Measurements from ENCODE around the gene GON4L. TPM values are rescaled to one million over a fixed set of nuclear protein-coding genes. Genes with fewer than 3 reads are reported as not detected.
"Not testable (repeated sequence)": the region's sequence is repeated elsewhere in the genome, so short reads cannot be mapped to it uniquely, and the experiment has no call there.

Gene GON4L
- total RNA-seq, 4 donors from 2014 or later, result 12.2 to 32.8 (median 18.7) TPM

DNA sequence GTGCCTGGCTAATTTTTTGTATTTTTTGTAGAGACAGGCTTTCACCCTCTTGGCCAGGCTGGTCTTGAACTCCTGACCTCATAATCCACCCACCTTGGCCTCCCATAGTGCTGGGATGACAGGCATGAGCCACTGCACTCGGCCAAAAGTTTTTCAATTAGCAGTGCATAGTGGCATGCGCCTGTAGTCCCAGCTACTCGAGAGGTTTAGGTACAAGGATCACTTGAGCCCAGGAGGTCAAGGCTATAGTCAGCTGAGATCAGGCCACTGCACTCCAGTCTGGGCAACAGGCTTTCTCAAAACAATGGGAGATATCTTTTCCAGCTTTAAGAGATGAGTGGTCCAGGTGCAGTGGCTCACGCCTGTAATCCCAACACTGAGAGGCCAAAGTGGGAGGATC, 137.3 kb downstream of the GON4L start:
- no peak overlapping the region for H3K4me3 ChIP-seq
- no peak for DNase-seq
- H3K27me3 ChIP-seq, result no peaks in the 10 kb centered on the region
- H3K27ac ChIP-seq, result no peak overlapping the region
- TF ChIP-seq, protein P1, sequence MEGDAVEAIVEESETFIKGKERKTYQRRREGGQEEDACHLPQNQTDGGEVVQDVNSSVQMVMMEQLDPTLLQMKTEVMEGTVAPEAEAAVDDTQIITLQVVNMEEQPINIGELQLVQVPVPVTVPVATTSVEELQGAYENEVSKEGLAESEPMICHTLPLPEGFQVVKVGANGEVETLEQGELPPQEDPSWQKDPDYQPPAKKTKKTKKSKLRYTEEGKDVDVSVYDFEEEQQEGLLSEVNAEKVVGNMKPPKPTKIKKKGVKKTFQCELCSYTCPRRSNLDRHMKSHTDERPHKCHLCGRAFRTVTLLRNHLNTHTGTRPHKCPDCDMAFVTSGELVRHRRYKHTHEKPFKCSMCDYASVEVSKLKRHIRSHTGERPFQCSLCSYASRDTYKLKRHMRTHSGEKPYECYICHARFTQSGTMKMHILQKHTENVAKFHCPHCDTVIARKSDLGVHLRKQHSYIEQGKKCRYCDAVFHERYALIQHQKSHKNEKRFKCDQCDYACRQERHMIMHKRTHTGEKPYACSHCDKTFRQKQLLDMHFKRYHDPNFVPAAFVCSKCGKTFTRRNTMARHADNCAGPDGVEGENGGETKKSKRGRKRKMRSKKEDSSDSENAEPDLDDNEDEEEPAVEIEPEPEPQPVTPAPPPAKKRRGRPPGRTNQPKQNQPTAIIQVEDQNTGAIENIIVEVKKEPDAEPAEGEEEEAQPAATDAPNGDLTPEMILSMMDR (IDR thresholded peaks at IDR 0.05), result no peak
- no peak for TF ChIP-seq POLR2A (IDR thresholded peaks at IDR 0.05)
- H3K4me1 ChIP-seq, result no peaks in the 10 kb centered on the region
- whole genome bisulfite sequencing, 2 donors, result 95 to 100% methylated on average over 3 of the region's 4 CpGs
- no peaks in the 10 kb centered on the region for H3K9me3 ChIP-seq
- intact Hi-C loops (cut with DNase I), result no loop called here
- peaks cover 0 to 96% (median 0%) of the 10 kb centered on the region in 3 donors for H3K36me3 ChIP-seq

DNA sequence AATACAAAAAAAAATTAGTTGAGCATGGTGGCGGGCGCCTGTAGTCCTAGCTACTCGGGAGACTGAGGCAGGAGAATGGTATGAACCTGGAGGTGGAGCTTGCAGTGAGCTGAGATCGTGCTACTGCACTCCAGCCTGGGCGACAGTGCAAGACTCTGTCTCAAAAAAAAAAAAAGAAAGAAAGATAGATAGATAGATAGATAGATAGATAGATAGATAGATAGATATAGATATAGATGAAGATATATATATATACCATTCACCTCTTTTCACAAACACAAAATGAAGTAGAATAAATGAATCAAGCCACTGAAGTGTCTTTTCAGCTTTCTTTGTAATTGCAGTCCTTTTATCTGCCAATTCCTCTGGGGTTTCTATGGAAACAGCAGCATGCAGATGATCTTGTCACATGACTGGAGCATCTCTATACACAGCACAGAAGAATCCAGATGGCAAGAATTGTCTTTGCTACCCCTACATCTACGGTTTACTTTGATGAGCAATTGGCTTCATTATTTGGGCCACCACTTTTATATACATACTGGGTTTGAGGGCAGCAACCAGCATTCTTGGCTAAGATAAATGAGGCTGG, 138.4 kb downstream of the GON4L start:
- DNase-seq; H3K4me1 ChIP-seq; intact Hi-C loops (cut with DNase I); H3K27ac ChIP-seq; H3K27me3 ChIP-seq; H3K4me3 ChIP-seq; H3K9me3 ChIP-seq: not testable (repeated sequence)
- H3K36me3 ChIP-seq, result peaks cover 0 to 90% (median 0%) of the 10 kb centered on the region in 3 donors
- 86 to 90% methylated on average over 6 of the region's 6 CpGs for WGBS, 2 donors

DNA sequence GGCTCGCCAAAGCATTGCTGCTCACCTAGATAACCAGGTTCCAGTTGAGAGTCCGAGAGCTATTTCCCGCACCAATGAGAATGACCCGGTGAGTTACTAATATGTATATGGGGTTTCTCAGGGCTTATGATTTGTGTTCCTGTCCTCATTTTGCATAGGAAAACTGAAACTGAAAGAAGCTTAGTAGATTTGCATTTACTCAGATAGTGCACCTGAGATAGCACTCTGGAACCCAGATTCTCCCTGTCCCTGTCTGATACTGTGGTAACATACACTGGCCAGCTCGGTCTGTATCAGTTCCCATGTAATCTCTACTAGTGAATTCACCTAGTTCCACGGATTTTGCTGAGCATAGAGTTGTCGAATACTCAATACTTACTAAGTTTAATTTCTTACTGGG, 140.0 kb downstream of the GON4L start:
- Histone ChIP-seq H3K4me3 (no peak overlapping the region), H3K9me3 (no peaks in the 10 kb centered on the region), H3K27ac (no peak overlapping the region), H3K36me3 (peaks cover 0 to 84% (median 0%) of the 10 kb centered on the region in 3 donors), H3K27me3 (no peaks in the 10 kb centered on the region), H3K4me1 (peaks cover 0 to 3% (median 0%) of the 10 kb centered on the region in 3 donors)
- TF ChIP-seq, protein P1 (IDR thresholded peaks at IDR 0.05), result no peak
- TF ChIP-seq POLR2A (IDR thresholded peaks at IDR 0.05), result no peak
- no peak for DNase-seq
- 82 to 94% methylated on average over 7 of the region's 7 CpGs for WGBS, 2 donors
- intact Hi-C loops (cut with DNase I), result no loop called here

DNA sequence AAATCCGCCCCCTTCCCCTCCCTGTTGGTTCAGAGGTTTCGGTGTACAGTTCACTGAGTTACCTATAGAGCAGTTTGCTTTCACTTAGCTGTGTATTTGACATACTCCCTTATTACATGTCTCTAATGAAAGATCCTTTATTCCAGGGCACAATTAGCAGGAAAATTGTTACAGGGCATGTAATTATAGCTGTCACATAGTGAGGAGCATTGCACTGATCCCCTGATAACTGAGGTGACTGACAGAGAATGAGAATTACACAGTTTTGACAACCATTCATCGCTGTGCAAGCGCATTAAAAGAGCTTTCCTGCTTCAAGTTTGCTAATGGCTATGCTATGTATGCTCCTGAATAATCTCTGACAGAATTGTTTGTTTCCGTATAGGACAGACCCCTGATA, 141.2 kb downstream of the GON4L start:
- no peak for DNase-seq
- Histone ChIP-seq H3K36me3 (peaks cover 0 to 78% (median 0%) of the 10 kb centered on the region in 3 donors), H3K4me3 (no peak overlapping the region), H3K27ac (no peak overlapping the region), H3K9me3 (no peaks in the 10 kb centered on the region), H3K27me3 (no peaks in the 10 kb centered on the region), H3K4me1 (peaks cover 0 to 9% (median 0%) of the 10 kb centered on the region in 3 donors)
- intact Hi-C loops (cut with DNase I), result no loop called here
- WGBS, 2 donors, result 97 to 100% methylated on average over 5 of the region's 5 CpGs
- no peak for TF ChIP-seq POLR2A (IDR thresholded peaks at IDR 0.05)
- TF ChIP-seq, protein P1 (IDR thresholded peaks at IDR 0.05), result no peak

DNA sequence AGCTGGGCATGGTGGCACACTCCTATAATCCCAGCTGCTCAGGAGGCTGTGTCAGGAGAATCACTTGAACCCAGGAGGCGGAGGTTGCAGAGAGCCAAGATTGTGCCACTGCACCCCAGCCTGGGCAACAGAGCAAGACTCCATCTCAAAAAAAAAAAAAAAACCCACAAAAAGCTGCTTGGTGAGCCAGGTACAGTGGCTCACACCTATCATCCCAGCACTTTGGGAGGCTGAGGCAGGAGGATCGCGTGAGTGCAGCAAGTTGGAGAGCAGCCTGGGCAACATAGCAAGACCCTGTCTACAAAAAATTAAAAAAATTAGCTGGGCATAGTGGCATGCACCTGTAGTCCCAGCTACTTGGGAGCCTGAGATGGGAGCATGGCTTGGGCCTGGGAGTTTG, 142.0 kb downstream of the GON4L start:
- DNase-seq; H3K4me1 ChIP-seq; H3K4me3 ChIP-seq; intact Hi-C loops (cut with DNase I); H3K27me3 ChIP-seq; H3K9me3 ChIP-seq; H3K27ac ChIP-seq: not testable (repeated sequence)
- 93 to 100% methylated on average over 2 to 3 of the region's 3 CpGs for WGBS, 2 donors
- H3K36me3 ChIP-seq, result peaks cover 0 to 76% (median 0%) of the 10 kb centered on the region in 3 donors

DNA sequence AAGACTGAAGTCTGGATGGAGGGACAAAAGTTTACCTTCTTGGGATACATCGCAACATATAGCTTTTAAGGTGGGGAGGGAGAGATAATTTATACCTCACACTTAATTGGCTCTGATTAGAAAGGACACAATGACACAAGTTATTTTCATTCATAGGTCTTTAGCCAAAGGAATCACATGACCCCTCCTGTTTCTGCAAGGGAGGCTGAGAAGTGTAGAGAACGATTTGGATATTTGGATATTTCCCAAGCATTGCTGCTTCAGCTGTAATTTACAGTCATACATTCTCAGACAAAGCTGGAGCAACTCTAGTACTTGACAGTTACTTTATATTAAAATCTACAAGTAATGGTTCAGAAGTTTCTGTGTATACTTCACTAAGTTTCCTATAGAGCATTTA, 143.9 kb downstream of the GON4L start:
- H3K36me3 ChIP-seq, result peaks cover 0 to 73% (median 0%) of the 10 kb centered on the region in 3 donors
- no peak overlapping the region for H3K27ac ChIP-seq
- WGBS, 2 donors, result 58 to 66% methylated on average over 2 of the region's 2 CpGs
- no peaks in the 10 kb centered on the region for H3K27me3 ChIP-seq
- H3K4me1 ChIP-seq, result peaks cover 0 to 9% (median 0%) of the 10 kb centered on the region in 3 donors
- no peaks in the 10 kb centered on the region for H3K9me3 ChIP-seq
- no peak for TF ChIP-seq POLR2A (IDR thresholded peaks at IDR 0.05)
- TF ChIP-seq, protein P1 (IDR thresholded peaks at IDR 0.05), result no peak
- no peak for DNase-seq
- H3K4me3 ChIP-seq, result no peak overlapping the region
- intact Hi-C loops (cut with DNase I), result no loop called here

DNA sequence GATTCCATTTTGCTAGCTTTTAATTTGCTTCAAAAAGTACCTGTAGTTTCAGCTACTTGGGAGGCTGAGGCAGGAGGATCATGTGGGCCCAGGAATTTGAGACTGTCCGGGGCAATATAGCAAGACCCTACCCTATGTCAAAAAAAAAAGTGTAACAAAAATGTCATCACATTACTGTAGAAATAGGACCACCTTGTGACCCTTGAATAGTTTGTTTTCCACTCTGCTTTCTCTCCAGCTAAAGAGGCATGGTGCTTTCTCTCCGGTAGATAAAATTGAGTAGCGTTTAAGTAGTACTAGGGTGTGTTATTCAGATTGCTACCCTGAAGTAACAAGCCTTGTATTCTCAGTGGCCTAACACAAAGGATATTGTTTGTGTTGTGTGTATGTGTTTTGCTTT, 144.4 kb downstream of the GON4L start:
- H3K27ac ChIP-seq, result peak overlapping the region in 1 of 4 donors; percentile 44

DNA sequence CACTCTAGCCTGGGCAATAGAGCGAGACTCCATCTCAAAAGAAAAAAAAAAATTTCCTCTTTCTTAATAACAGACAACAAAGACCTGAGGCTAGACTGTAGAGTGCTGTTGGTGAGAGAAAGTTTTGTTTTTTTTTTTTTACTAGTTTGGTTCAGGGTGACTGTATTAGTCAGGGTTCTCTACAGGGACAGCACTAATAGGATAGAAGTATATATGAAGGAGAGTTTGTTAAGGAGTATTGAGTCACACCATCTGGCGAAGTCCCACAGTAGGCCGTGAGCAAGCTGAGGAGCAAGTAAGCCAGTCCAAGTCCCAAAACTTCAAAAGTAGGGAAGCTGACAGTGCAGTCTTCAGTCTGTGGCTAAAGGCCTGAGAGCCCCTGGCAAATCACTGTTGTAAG, 145.6 kb downstream of the GON4L start:
- WGBS, 2 donors, result 85 to 88% methylated on average over 1 to 2 of the region's 3 CpGs
- intact Hi-C loops (cut with DNase I), result not testable (repeated sequence)

More for the DNA sequence above, 144.4 kb downstream of the GON4L start:
- WGBS, 2 donors, result 86 to 89% methylated on average over 3 of the region's 3 CpGs
- DNase-seq; H3K9me3 ChIP-seq; H3K4me1 ChIP-seq; H3K4me3 ChIP-seq; H3K27me3 ChIP-seq; intact Hi-C loops (cut with DNase I): not testable (repeated sequence)
- peaks cover 0 to 68% (median 0%) of the 10 kb centered on the region in 3 donors for H3K36me3 ChIP-seq

More for the DNA sequence above, 145.6 kb downstream of the GON4L start:
- H3K4me1 ChIP-seq, H3K4me3 ChIP-seq, H3K9me3 ChIP-seq, H3K27me3 ChIP-seq, DNase-seq: not testable (repeated sequence)
- H3K36me3 ChIP-seq, result peaks cover 0 to 56% (median 0%) of the 10 kb centered on the region in 3 donors
- peak overlapping the region in 2 of 4 donors; percentile 20 to 54 for H3K27ac ChIP-seq

Measured in esophagus squamous epithelium (tissue), 5 donors.